Activated naive CD4-positive, alpha-beta T cell (primary cell): ENCODE data around the gene OR52B2.

Experiments
- DNase-seq, 4 experiments: peaks; one replicate each; lab custom pipeline; 2025; lab: John Stamatoyannopoulos, UW

The OR52B2 gene

DNA sequence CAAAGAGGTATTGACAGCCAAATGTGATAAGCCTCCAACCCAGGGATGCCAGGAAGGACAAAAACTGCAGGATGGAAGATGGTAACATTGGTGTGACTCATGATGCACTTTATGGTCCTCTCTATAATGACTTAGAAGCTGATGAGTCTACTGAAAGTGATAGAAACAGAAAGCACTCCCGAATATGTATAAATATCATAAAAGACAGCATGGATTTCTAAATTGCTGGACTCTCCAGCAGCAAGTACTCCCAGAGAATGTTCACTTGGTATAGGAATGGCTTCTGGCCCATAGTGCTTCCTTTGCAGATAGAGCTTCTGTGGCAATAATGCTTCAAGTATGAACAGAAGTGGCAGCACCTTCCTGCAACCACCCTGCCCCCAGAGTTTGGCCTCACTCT is at the start of gene OR52B2:
OR52B2 (minus strand) TSS at position 101 of the 400 bp plus-strand sequence; CDS start at position 101, 0 bp downstream.
- DNase-seq = no peak

DNA sequence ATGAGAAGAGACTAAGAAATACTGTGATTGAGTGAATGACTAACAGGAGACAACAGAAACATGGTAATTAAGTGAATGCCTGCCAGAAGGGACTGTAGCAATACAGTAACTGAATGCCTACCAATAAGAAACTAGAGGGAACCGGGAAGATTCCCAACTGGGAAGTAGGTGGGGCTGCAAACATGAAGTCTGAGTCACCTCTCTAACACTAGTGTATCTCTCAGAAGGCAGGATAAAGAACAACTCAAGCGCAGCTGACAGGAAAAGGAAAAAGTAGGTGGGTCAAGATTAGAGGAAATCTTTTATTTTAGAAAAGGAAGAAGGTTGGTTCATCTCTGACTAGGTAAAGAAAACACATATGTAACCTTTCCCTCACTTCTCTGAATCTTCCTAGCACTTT is 49.2 kb upstream of the OR52B2 start:
- no peak for DNase-seq

DNA sequence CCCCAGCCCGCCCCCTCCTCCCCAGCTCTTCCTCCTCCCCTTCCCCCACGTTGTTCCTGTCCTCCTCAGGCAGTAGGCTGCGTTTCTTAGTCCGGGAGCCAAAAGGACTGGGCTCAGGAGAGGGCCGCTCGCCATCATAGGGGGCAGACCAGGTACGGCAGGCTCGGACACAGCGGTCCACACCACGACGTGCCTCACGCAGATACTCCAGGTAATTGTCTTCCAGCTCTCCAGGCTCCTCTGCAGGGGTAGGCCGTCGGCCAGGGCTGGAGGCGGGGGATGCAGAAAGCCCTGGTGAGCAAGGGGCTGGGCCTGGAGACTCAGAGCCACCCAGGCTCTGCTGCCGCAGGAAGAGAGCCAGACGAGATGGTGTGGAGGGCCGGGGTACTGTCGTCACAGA is 47.6 kb upstream of the OR52B2 start:
- no peak for DNase-seq

DNA sequence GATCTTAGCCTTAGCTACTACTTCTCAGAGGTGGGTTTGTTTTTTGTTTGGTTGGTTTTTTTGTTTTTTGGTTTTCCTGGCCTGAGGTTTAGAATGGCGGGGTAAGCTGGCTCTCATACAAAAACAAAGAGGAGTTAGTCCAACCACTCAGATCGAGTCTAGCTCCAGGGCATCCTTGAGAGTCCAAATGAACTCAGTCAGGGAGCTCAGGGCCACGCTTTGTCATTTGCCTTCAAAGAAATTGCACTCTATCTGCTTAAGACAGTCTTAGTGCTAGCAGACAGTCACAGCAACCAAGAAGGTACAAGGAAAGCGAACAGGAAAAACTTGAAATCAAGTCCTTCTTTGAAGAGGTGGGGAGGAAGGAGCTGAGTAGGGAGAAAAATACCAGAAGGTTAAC is 46.4 kb upstream of the OR52B2 start:
- no peak for DNase-seq

DNA sequence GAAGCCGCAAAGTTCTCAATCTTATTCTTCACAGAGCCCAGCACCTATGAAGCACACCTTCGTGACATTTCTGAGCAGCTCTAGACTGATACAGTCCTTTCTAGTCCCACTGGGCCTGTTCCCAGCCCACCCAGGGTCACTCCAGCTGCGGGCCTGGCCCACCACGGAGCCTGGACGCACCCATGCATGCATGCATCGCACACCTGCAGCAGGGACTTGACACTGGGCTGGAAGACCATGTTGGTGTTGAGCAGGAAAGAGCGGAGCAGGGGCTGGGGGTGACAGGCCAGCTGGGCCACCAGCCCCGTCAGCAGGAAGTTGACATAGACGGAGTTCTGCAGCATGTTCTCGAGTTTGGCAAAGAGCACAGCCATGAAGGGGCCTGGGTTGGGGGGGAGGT is 44.4 kb upstream of the OR52B2 start:
- DNase-seq = no peak

DNA sequence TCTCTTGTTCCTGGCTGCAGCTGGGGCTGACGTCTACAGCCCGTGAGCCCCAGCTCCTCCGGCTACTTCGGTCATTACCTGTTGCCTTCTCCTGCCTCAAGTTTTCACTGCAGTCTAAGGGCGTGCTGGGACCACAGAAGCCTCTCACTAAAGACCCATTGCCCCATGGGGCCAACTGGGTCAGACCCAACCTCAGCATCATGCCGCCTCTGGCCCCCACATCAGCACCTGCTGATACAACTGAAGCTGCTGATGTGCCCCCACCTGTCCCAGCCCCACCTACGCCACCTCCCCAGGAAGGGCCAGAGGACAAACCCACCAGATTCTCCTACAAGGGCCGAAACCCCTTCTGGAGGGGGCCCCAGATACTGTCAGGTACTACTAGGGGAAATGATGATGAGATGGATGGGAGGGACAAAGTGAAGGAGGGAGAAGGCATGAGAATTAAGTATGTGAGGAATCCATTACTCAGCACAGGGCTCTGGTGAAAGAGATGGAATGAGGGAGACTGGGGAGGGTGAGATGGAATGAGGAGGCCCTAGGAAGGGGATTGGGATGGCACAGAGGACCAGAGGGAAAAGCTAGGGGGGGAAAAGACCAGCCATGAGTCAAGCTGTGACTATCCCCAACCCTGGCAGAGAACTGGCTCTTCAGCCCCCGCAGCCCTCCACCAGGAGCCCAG is 40.3 kb upstream of the OR52B2 start:
- no peak for DNase-seq

DNA sequence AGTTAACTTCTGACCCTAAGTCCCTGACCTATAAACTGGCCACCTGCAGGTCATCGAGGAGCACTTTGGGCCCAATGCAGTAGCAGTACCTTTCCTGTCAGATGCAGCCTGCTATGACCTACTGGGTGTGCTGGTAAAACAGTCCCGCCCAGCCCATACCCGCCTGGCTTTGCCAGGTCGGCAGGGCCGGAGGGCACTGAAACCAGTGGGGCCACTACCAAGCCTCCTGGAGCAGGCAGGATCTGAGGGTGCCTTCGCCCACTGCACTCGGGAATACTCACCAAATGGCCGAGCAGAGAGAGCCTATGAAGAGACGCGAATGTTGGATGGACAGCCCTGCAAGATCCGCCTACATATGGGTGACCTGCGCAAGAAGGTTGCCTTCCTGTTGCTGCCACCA is 39.7 kb upstream of the OR52B2 start:
- DNase-seq = no peak

DNA sequence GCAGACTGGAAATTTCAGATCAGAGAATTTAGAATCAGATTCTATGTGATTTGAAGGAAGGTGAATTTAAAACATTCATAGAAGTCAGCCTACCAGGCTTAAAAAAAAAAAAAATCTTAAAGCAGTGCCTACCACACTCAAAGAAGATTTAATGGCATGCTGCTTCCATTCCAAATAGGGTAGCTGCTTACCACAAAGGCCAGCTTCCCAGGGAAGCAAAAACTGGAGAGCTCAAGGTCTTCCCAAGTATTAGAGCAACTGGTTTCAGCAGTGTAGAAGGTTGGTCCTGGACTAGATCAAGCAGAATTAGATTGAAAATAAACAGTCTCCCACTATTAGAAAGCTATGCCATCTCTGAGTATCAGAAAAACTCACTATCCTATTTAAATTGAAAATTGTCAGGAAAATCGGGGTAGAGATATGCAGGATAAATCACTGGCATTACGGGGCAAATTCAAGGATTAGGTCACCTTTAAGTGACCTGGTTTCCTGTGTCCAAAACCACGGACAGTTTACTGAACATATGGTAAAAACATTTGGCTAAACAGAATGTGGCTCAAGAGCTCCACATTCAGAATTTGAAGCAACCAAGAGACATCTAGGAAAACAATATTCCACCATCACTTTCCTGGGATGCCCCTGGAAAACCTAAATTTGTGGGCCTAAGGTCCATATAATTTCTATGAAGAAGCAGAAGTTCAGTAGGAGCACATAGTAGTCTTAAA is 36.5 kb upstream of the OR52B2 start:
- no peak for DNase-seq

DNA sequence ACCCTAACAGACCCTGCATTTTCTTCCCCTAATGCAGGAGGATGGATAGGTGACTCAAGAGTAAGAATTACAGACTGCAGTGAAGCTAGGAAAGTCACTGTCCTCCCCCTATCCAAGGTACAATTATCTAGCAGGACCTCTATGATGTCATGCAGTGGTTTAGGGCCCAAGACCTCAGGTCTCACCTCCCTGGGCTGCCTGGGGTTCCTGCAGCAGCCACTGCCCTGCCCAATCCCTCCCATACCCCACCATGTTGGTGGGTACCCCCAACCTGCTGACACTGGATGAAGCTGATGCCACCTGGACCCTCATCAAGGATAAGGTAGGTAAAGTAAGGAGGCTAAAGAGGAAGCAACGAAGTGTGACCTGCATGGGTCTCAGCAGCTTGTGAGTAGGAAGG is 35.2 kb upstream of the OR52B2 start, which contains the start of gene C11orf42:
C11orf42 (plus strand) TSS at position 192 of the 400 bp plus-strand sequence; CDS start at position 251, 59 bp downstream.
- no peak for DNase-seq

DNA sequence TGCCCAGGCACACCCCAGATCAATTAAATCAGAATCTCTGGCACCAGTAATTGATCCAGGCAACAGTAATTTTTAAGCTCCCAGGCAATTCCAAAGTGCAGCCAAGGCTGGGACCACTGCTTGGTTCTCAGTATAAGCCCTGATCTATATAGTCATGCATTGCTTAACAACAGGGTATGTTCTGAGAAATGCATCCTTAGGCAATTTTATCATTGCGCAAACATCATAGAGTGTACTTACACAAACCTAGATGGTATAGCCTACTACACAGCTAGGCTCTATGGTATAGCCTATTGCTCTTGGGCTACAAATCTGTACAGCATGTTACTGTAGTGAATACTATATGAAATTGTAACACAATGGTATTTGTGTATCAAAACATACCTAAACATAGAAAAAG is 34.6 kb upstream of the OR52B2 start:
- no peak for DNase-seq

DNA sequence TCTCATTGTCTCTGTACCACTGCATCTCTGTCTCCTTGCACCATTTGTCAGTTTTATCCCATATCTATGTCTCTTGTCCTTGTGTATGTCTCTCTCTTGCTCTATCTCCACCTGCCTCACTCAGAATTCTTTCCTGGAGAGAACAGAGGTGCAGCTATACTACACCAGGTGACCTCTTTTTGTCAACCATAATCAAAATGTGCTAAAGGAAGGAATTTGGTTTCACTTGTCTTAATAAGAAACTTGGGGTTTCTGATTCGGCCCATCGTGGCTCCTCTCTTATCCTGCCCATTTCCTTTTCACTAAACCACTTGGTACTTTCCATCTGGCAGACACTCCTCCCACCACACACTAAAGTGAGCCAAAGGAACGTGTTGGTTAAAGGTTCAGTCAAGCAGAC is 33.2 kb upstream of the OR52B2 start:
- no peak for DNase-seq

DNA sequence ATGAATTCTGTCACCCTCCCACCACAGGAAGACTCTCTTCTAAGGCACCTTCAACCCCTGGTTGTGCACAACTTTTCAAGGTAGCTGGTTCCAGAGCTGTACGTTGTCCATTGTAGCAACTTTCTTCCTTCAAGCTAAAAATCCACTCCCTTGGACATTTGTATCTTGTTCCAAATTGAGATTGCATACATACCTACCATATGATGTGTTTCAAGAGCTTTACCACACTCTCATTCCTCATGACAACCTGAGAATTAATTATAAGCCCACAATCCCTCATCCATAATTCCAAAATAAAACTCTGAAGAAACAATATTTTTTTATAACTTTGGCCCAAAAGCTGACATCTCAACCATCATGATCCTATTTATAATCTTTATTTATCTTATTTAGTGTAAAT is 31.9 kb upstream of the OR52B2 start:
- no peak for DNase-seq

DNA sequence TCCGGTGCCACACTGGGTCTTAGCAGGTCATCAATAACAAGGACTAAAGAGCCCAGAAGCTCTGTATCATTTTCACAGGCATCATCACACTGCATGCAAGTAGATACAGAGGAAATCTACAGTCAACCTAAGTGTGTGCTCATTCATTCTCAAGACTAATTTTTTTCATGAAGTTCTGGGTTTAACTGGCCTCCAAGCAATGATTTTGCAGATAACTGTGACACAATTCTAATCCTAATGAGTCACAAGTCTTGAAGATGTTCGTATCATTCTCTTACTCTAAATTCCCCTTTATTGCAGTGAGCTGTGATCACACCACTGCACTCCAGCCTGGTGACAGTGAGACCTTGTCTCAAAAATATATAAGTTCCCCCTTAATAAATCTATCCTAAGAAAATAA is 31.4 kb upstream of the OR52B2 start:
- DNase-seq = no peak

DNA sequence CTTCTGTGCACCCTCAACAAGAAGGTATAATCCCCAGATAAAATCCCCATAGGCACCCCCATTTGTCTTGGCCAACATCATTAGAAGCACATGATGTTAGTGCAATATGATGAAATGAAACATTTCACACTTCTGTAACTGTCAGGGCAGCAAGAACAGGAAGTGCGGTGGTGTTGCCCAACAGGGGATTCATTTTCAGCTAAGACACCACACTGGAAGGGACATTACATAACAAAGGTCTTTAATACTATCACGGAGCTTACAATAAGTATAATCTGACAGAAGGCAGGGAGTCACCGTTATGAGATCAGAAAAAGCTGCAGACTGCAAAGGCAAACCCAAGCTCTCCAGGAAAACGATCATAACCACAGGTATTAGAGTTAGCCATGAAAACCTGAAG is 30.8 kb upstream of the OR52B2 start:
- no peak for DNase-seq

DNA sequence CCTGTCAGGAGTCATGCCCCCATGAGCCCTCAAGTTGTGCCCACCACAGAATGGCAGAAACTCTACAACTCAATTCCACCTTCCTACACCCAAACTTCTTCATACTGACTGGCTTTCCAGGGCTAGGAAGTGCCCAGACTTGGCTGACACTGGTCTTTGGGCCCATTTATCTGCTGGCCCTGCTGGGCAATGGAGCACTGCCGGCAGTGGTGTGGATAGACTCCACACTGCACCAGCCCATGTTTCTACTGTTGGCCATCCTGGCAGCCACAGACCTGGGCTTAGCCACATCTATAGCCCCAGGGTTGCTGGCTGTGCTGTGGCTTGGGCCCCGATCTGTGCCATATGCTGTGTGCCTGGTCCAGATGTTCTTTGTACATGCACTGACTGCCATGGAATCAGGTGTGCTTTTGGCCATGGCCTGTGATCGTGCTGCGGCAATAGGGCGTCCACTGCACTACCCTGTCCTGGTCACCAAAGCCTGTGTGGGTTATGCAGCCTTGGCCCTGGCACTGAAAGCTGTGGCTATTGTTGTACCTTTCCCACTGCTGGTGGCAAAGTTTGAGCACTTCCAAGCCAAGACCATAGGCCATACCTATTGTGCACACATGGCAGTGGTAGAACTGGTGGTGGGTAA is 29.2 kb upstream of the OR52B2 start, which contains the start of gene OR52W1:
OR52W1 (plus strand) TSS at position 51 of the 637 bp plus-strand sequence; CDS start at position 51, 0 bp downstream.
- no peak for DNase-seq

DNA sequence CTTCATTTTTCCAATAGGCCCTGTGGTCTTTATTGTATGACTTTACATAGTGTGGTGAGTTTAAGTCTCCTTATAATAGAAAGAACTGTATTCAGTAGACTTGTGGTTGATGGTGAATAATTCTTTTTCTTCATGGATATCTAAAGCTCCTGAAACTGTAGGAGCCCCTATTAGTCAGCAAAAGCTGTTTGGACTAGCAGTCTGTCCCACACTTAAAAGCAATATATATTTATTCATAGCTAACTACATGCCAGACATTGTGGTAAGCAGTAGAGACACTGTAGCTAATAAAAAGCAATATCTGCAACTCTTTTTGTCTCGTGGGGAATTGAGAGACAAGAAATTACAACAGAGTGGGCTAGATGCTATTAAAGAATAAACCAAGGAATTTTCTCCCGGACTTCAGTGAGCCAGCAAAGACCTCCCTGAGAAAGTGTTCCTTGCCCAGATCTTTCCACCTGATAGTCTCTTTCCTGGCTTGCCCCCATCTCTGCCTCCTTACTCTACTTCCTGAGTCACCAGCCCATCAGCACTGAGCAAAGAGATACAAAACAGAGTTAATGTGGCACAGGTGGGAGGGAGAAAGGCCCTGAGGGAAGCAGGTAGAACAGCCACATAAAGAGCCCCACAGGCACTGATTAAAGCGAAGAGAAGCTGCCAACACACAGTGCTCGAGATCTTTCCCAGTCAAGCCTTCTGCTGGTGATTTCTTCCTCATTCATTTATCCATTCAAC is 27.5 kb upstream of the OR52B2 start:
- no peak for DNase-seq

DNA sequence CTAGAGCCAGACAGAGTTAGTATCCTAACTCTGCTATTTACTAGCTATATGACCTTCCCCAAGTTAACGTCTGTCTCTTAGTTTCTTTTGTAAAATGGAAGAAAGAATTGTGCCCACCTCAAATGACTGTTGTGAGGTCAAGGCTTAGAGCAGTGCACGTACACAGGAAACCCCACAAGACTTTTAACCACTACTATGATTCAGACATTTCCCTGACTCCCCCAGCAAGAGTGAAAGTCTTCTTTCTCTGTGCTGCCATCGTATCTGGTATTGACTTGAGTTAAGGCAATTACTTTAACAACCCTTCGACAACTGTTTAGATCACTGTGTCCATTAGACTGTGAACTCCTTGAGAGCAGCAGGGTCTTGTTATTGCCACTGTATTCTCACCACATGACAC is 26.3 kb upstream of the OR52B2 start:
- no peak for DNase-seq

DNA sequence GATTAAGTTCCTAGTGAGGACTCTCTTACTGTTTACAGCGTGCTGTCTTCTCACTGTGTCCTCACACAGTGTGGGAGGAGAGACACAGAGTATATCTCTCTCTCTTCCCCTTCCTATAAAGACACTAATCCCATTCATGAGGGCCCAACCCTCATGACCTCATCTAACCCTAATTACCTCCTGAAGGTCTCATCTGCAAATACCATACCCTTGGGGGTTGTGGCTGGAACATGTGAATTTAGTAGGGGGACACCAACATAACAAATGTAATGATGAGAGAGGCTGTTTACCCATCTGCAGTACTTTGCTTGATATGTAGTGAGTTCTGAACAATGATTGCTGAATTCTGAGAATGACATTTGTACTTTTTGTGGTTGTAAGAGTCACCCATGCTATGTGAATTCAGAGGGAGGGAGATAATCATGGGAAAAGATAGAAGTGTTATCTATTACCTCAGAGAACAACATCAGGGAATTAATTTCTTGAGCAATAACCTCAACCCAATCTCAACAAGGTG is 24.0 kb upstream of the OR52B2 start:
- DNase-seq = no peak

DNA sequence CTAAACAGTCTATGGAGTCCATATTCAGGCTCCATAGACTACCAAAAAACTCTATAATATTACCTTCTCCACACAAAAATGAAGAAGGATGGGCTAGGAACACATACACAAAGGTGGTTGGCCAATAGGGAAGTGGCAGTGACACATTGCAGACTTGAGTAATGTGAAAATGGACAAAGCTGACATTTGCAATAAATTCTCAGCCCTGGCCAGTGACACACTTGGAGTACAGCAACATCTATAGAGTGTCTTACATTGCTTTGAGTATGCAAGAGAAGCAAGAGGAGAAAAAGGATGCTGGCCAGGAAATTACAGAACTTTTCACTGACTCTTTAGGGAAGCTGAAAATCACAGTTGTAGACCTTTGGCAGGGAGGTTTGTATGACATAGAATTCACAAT is 21.6 kb upstream of the OR52B2 start:
- no peak for DNase-seq

DNA sequence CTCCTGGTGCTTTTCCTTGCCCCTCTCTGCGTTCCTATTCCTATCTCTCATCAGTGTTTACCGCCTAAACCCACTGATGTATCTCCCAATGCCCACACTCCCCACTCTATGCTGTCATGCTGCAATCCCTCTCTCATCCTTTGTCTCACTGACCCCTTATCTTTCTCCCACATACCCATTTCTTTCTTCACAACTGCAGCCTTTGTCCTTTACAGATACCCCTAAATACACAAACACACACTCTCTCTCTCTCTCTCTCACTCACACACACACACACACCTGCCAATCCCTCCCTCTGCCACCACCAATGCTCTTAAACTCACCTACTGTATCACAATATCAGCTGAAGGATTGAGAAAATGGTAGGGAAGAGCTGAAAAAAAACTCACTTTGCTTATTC is 5.3 kb upstream of the OR52B2 start:
- DNase-seq = no peak

DNA sequence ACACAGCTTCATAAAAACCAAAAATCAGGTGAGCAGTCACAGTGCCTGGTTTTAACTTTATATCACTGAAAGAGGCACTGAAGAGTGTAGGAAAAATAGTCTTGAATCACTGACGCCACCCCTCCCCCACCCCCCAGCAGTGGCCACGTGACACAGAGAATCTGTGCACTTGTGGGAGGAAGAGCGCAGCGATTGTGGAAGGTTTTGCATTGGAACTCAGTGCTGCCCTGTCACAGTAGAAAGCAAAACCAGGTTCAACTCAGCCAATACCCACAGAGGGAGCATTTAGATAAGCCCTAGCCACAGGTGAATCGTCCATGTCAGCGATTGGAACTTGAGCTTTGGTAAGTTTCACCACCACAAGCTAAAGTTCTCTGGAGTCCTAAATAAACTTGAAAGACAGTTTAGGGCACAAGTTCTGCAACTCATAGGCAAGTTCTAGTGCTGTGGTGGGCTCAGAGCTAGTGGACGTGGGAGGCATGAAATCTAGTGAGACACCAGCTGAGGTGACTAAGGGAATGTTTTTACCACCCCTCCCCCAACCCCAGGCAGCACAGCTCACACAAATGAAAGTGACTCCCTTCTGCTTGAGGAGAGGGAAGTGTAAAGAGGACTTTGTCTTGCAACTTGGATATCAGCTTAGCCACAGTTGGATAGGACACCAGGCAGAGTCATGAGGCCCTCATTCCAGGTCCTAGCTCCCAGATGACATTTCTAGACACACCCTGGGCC is 13.3 kb downstream of the OR52B2 start:
- DNase-seq = no peak
